GM23338 (cell line): ENCODE measurements around the gene IQCM. TPM values are rescaled to one million over a fixed set of nuclear protein-coding genes. Genes with fewer than 3 reads are reported as not detected.

Experiments
- ATAC-seq: fragments of 200-7000 bp; cut with Tn5 transposase; 3 replicates; pipeline ENCODE4 v1.9.1; 2020
- DNase-seq: peaks from one replicate; pipeline ENCODE4 v3.0.0-alpha.2; 2015; ENCODE audit warnings: low spot score
- H2AFZ ChIP-seq: fragments of 200-600 bp; sonication (generic); 2 replicates; pipeline ENCODE4 v1.8.0; 2016; ENCODE audit warnings: antibody characterized with exemption, mild to moderate bottlenecking, moderate library complexity
- H3F3A ChIP-seq: fragments of 200-600 bp; sonication (generic); replicated peaks from 2 replicates; pipeline ENCODE4 v1.8.0; 2017; ENCODE audit warnings: antibody characterized with exemption, mixed run types, low read depth
- H3K27ac ChIP-seq: fragments of 200-600 bp; sonication (generic); 2 replicates; pipeline ENCODE4 v1.6.1; 2016; ENCODE audit warnings: low read depth
- H3K27me3 ChIP-seq: fragments of 200-600 bp; sonication (generic); 2 replicates; pipeline ENCODE4 v1.8.0; 2016; ENCODE audit warnings: mild to moderate bottlenecking, mixed run types, moderate library complexity; ENCODE audit not compliant: insufficient read depth
- H3K36me3 ChIP-seq: fragments of 200-600 bp; sonication (generic); 2 replicates; pipeline ENCODE4 v1.8.0; 2016; ENCODE audit warnings: mild to moderate bottlenecking; ENCODE audit not compliant: insufficient read depth
- H3K4me1 ChIP-seq: fragments of 200-600 bp; sonication (generic); 2 replicates; pipeline ENCODE4 v1.8.0; 2016; ENCODE audit warnings: mild to moderate bottlenecking, moderate library complexity; ENCODE audit not compliant: insufficient read depth
- H3K4me2 ChIP-seq: fragments of 200-600 bp; sonication (generic); 2 replicates; pipeline ENCODE4 v1.7.1; 2017; ENCODE audit warnings: mixed run types
- H3K4me3 ChIP-seq: fragments of 200-600 bp; sonication (generic); 2 replicates; pipeline ENCODE4 v1.6.1; 2016; ENCODE audit warnings: mixed run types
- H3K79me2 ChIP-seq: fragments of 200-600 bp; sonication (generic); replicated peaks from 2 replicates; pipeline ENCODE4 v1.8.0; 2017; ENCODE audit warnings: mild to moderate bottlenecking; ENCODE audit not compliant: insufficient read depth
- H3K9me2 ChIP-seq: fragments of 200-600 bp; sonication (generic); 2 replicates; pipeline ENCODE4 v1.8.0; 2017; ENCODE audit not compliant: insufficient read depth
- H4K20me1 ChIP-seq: fragments of 200-600 bp; sonication (generic); replicated peaks from 2 replicates; pipeline ENCODE4 v1.8.0; 2017; ENCODE audit warnings: mild to moderate bottlenecking; ENCODE audit not compliant: insufficient read depth
- H3K27ac Mint-ChIP-seq: 2 replicates; pipeline ENCODE4 v1.8.0; 2020; ENCODE audit warnings: inconsistent platforms, mild to moderate bottlenecking, moderate library complexity, mixed read lengths
- H3K27me3 Mint-ChIP-seq: 3 replicates; pipeline ENCODE4 v1.8.0; 2022; ENCODE audit warnings: low read depth, mild to moderate bottlenecking, moderate library complexity, mixed read lengths, inconsistent platforms; ENCODE audit not compliant: insufficient read depth, poor library complexity
- H3K36me3 Mint-ChIP-seq: 3 replicates; pipeline ENCODE4 v1.8.0; 2021; ENCODE audit warnings: low read depth, mild to moderate bottlenecking, inconsistent platforms, moderate library complexity, mixed read lengths
- H3K4me1 Mint-ChIP-seq: 3 replicates; pipeline ENCODE4 v1.8.0; 2020; ENCODE audit warnings: mild to moderate bottlenecking, inconsistent platforms, mixed read lengths
- H3K4me3 Mint-ChIP-seq: 3 replicates; pipeline ENCODE4 v1.8.0; 2021; ENCODE audit warnings: moderate library complexity, mild to moderate bottlenecking, inconsistent platforms, mixed read lengths
- H3K9me3 Mint-ChIP-seq: 3 replicates; pipeline ENCODE4 v1.8.0; 2020; ENCODE audit warnings: moderate library complexity, mild to moderate bottlenecking, inconsistent platforms, mixed read lengths
- CREB1 ChIP-seq: fragments of 250-450 bp; sonication (Bioruptor Pico); IDR thresholded peaks from 2 replicates; pipeline ENCODE4 v1.5.0; 2020; ENCODE audit warnings: low read depth, mild to moderate bottlenecking, moderate library complexity
- CTCF ChIP-seq, 2 experiments: fragments of 200-600 bp in 1 of 2; sonication (generic) in 1 of 2; conservative IDR thresholded peaks; 2 replicates each; pipeline versions ENCODE4 v1.5.1 to v1.6.1; 2016 to 2017; ENCODE audit warnings: antibody characterized with exemption in 2 of 2, low read depth in 2 of 2, mild to moderate bottlenecking in 2 of 2, moderate library complexity in 1 of 2
- ETS1 ChIP-seq: IDR thresholded peaks from 2 replicates; pipeline ENCODE4 v1.6.1; 2016; ENCODE audit warnings: antibody characterized with exemption
- EZH2 ChIP-seq: fragments of 200-600 bp; sonication (generic); IDR thresholded peaks from one replicate; pipeline ENCODE4 v1.8.0; 2017; ENCODE audit warnings: antibody characterized with exemption, mild to moderate bottlenecking, low read depth; ENCODE audit not compliant: unreplicated experiment
- EZH2phosphoT487 ChIP-seq: fragments of 200-600 bp; sonication (generic); IDR thresholded peaks from one replicate; pipeline ENCODE4 v1.8.1; 2018; ENCODE audit warnings: antibody characterized with exemption; ENCODE audit not compliant: unreplicated experiment
- JUNB ChIP-seq: IDR thresholded peaks from one replicate; pipeline ENCODE4 v1.6.1; 2016; ENCODE audit warnings: antibody characterized with exemption; ENCODE audit not compliant: unreplicated experiment
- NANOG ChIP-seq: IDR thresholded peaks from 2 replicates; pipeline ENCODE4 v1.6.1; 2016; ENCODE audit warnings: antibody characterized with exemption, borderline replicate concordance
- POLR2AphosphoS5 ChIP-seq: IDR thresholded peaks from 2 replicates; pipeline ENCODE4 v1.6.1; 2016; ENCODE audit warnings: antibody characterized with exemption, low read depth
- REST ChIP-seq: IDR thresholded peaks from one replicate; pipeline ENCODE4 v1.6.1; 2018; ENCODE audit warnings: antibody characterized with exemption; ENCODE audit not compliant: unreplicated experiment
- STAT1 ChIP-seq: IDR thresholded peaks from one replicate; pipeline ENCODE4 v1.6.1; 2016; ENCODE audit warnings: antibody characterized with exemption; ENCODE audit not compliant: unreplicated experiment
- ZNF114 ChIP-seq: fragments of 250-450 bp; sonication (Bioruptor Pico); IDR thresholded peaks from 2 replicates; pipeline ENCODE4 v1.5.0; 2020; ENCODE audit warnings: mild to moderate bottlenecking, moderate library complexity
- ZNF331 ChIP-seq: fragments of 250-450 bp; sonication (Bioruptor Pico); IDR thresholded peaks from 2 replicates; pipeline ENCODE4 v1.5.0; 2020; ENCODE audit warnings: low read depth, mild to moderate bottlenecking, moderate library complexity
- ZNF462 ChIP-seq: fragments of 250-450 bp; sonication (Bioruptor Pico); IDR thresholded peaks from 2 replicates; pipeline ENCODE4 v1.5.0; 2020; ENCODE audit warnings: mild to moderate bottlenecking, moderate library complexity
- polyA plus RNA-seq: library from polyadenylated mRNA; unstranded; fragments of >200 nt; fragmentation: Nextera tagmentation; extraction: Ambion mirVana; gene quantifications from 2 replicates; pipeline ENCODE4 v1.2.1, GENCODE V29; 2016
- total RNA-seq: library from RNA; depleted of rRNA; stranded (reverse); fragments of >200 nt; shearing (Covaris generic); gene quantifications from 2 replicates; pipeline ENCODE4 v1.2.3, GENCODE V29; 2014

Gene IQCM
- total and polyA plus RNA-seq, 2 experiments from 2014 or later: not detected

GRCh38 chr4:149638073-149638472 lies 177.6 kb downstream of the IQCM start:
- no peak overlapping the region for H3K27ac ChIP-seq
- H3F3A ChIP-seq: no peaks in the 10 kb centered on the region
- Mint-ChIP-seq H3K9me3 (no peaks in the 10 kb centered on the region), H3K4me1 (no peaks in the 10 kb centered on the region), H3K27ac (no peak overlapping the region), H3K27me3 (no peaks in the 10 kb centered on the region), H3K4me3 (no peak overlapping the region), H3K36me3 (no peaks in the 10 kb centered on the region)
- no peaks in the 10 kb centered on the region for H3K9me2 ChIP-seq
- H3K4me3 ChIP-seq: no peak overlapping the region
- no peaks in the 10 kb centered on the region for H3K27me3 ChIP-seq
- DNase-seq (no peak), ATAC-seq (no peak)
- H2AFZ ChIP-seq: no peak overlapping the region
- H3K4me1 ChIP-seq: no peaks in the 10 kb centered on the region
- no peaks in the 10 kb centered on the region for H3K79me2 ChIP-seq
- no peaks in the 10 kb centered on the region for H3K36me3 ChIP-seq
- no peak for TF ChIP-seq POLR2AphosphoS5
- TF ChIP-seq EZH2phosphoT487: no peak
- TF ChIP-seq EZH2: no peak
- TF ChIP-seq CREB1 (CRISPR knock-in tag): no peak
- TF ChIP-seq STAT1: no peak
- TF ChIP-seq ETS1: no peak
- TF ChIP-seq ZNF114 (CRISPR knock-in tag): no peak
- no peak for TF ChIP-seq ZNF331 (CRISPR knock-in tag)
- no peak for TF ChIP-seq CTCF (conservative IDR thresholded peaks at IDR 0.05; ENCODE audit: low read depth in 2 of 2)
- TF ChIP-seq REST: no peak
- TF ChIP-seq ZNF462 (CRISPR knock-in tag): no peak
- TF ChIP-seq JUNB: no peak
- TF ChIP-seq NANOG: no peak
- no peaks in the 10 kb centered on the region for H4K20me1 ChIP-seq
- no peak overlapping the region for H3K4me2 ChIP-seq
